Measurements from ENCODE around the gene GPR137B.

GPR137B gene

DNA sequence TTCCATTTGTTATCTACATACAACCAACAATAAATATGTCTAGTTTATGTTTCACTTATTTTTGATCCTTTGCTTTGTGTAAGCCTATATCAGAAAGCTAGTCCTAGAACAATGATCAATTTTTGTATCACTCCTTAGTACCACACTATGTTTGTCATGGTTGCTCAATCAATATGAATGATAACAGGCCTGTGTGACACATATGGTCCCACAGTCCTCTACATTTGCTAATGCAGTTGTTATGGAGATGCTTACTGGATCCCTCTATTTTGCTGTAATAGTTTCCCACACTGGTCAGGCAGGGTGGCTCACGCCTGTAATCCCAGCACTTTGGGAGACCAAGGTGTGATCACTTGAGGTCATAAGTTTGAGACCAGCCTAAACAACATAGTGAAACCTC, 80.3 kb downstream of the GPR137B start:
- no peak overlapping the region for H3K4me3 ChIP-seq (ENCODE audit: low read depth, low read length)
- ChIA-PET POLR2A (no interaction called here), CTCF (no interaction called here)
- no peak overlapping the region for H3K27ac ChIP-seq (ENCODE audit: extremely low read depth, low read depth, low read length)
- H3K4me1 ChIP-seq (ENCODE audit: control insufficient read depth, insufficient read depth, low read length), result no peaks in the 10 kb centered on the region
- H3K9me3 ChIP-seq (ENCODE audit: control insufficient read depth, insufficient read depth, low read depth, low read length), result no peaks in the 10 kb centered on the region
- TF ChIP-seq SETDB1 (IDR thresholded peaks at IDR 0.05; ENCODE audit: insufficient read length, low read length), result no peak
- no peak for TF ChIP-seq ZNF510 (tag by site-specific recombination; IDR thresholded peaks at IDR 0.05; ENCODE audit: insufficient replicate concordance)
- no peak for TF ChIP-seq ZNF521 (tag by site-specific recombination; IDR thresholded peaks at IDR 0.05)
- peaks cover 17 to 20% of the 10 kb centered on the region in 2 experiments for H3K36me3 ChIP-seq (ENCODE audit: control insufficient read depth in 2 of 2, insufficient read depth in 1 of 2, low read length in 2 of 2)

DNA sequence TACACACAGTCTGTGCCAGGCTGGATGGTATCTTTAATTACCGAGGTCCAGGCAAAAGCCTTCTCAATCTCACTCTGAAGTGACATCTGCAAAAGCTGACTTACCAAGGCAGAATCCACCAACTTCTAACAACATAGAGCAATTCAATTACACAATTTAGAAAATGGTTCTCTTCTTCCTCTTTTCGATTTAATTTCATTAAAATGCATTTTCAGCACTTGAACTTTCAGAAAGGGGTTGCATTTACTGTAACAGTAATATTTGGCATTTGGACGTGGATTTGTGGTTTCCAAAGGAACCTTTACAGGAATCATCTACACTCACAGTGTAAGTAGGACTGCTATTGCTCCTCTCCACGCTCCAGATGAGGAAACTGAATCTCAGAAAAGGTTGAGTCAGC, 86.1 kb downstream of the GPR137B start:
- H3K9me3 ChIP-seq (ENCODE audit: control insufficient read depth, insufficient read depth, low read depth, low read length), result no peaks in the 10 kb centered on the region
- no peak overlapping the region for H3K4me3 ChIP-seq (ENCODE audit: low read depth, low read length)
- H3K27ac ChIP-seq (ENCODE audit: extremely low read depth, low read depth, low read length), result no peak overlapping the region
- peaks cover 17 to 20% of the 10 kb centered on the region in 2 experiments for H3K36me3 ChIP-seq (ENCODE audit: control insufficient read depth in 2 of 2, insufficient read depth in 1 of 2, low read length in 2 of 2)
- ChIA-PET POLR2A (no interaction called here), CTCF (no interaction called here)
- TF ChIP-seq ZFP37 (tag by site-specific recombination; IDR thresholded peaks at IDR 0.05) (no peak), ZNF112 (tag by site-specific recombination; IDR thresholded peaks at IDR 0.05) (no peak), ZNF202 (tag by site-specific recombination; IDR thresholded peaks at IDR 0.05; ENCODE audit: borderline replicate concordance) (no peak), ZNF433 (tag by site-specific recombination; IDR thresholded peaks at IDR 0.05; ENCODE audit: low read depth) (no peak), ZNF24 (tag by site-specific recombination; IDR thresholded peaks at IDR 0.05) (no peak), ZNF391 (tag by site-specific recombination; IDR thresholded peaks at IDR 0.05; ENCODE audit: borderline replicate concordance, low read depth) (no peak), ZNF548 (tag by site-specific recombination; IDR thresholded peaks at IDR 0.05) (no peak), ZNF747 (tag by site-specific recombination; IDR thresholded peaks at IDR 0.05) (no peak), ZNF184 (tag by site-specific recombination; IDR thresholded peaks at IDR 0.05) (no peak), SCRT2 (tag by site-specific recombination; IDR thresholded peaks at IDR 0.05) (no peak), ZNF560 (tag by site-specific recombination; IDR thresholded peaks at IDR 0.05; ENCODE audit: borderline replicate concordance) (no peak), KLF9 (tag by site-specific recombination; IDR thresholded peaks at IDR 0.05; ENCODE audit: low read depth) (no peak), SP2 (tag by site-specific recombination; IDR thresholded peaks at IDR 0.05) (no peak), ZNF791 (tag by site-specific recombination; IDR thresholded peaks at IDR 0.05) (no peak), GLIS1 (tag by site-specific recombination; IDR thresholded peaks at IDR 0.05) (no peak)
- TF ChIP-seq, protein P1, sequence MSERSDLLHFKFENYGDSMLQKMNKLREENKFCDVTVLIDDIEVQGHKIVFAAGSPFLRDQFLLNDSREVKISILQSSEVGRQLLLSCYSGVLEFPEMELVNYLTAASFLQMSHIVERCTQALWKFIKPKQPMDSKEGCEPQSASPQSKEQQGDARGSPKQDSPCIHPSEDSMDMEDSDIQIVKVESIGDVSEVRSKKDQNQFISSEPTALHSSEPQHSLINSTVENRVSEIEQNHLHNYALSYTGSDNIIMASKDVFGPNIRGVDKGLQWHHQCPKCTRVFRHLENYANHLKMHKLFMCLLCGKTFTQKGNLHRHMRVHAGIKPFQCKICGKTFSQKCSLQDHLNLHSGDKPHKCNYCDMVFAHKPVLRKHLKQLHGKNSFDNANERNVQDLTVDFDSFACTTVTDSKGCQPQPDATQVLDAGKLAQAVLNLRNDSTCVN (tag by site-specific recombination; optimal IDR thresholded peaks at IDR 0.05), result no peak
- TF ChIP-seq, protein P2, sequence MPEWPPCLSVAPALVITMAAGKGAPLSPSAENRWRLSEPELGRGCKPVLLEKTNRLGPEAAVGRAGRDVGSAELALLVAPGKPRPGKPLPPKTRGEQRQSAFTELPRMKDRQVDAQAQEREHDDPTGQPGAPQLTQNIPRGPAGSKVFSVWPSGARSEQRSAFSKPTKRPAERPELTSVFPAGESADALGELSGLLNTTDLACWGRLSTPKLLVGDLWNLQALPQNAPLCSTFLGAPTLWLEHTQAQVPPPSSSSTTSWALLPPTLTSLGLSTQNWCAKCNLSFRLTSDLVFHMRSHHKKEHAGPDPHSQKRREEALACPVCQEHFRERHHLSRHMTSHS (tag by site-specific recombination; IDR thresholded peaks at IDR 0.05), result no peak
- TF ChIP-seq, protein P3, sequence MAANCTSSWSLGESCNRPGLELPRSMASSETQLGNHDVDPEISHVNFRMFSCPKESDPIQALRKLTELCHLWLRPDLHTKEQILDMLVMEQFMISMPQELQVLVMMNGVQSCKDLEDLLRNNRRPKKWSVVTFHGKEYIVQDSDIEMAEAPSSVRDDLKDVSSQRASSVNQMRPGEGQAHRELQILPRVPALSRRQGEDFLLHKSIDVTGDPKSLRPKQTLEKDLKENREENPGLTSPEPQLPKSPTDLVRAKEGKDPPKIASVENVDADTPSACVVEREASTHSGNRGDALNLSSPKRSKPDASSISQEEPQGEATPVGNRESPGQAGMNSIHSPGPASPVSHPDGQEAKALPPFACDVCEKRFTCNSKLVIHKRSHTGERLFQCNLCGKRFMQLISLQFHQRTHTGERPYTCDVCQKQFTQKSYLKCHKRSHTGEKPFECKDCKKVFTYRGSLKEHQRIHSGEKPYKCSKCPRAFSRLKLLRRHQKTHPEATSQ (tag by site-specific recombination; IDR thresholded peaks at IDR 0.05), result no peak
- TF ChIP-seq, protein P4, sequence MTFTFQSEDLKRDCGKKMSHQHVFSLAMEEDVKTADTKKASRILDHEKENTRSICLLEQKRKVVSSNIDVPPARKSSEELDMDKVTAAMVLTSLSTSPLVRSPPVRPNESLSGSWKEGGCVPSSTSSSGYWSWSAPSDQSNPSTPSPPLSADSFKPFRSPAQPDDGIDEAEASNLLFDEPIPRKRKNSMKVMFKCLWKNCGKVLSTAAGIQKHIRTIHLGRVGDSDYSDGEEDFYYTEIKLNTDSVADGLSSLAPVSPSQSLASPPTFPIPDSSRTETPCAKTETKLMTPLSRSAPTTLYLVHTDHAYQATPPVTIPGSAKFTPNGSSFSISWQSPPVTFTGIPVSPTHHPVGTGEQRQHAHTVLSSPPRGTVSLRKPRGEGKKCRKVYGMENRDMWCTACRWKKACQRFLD (tag by site-specific recombination; IDR thresholded peaks at IDR 0.05), result no peak
- TF ChIP-seq, protein P5, sequence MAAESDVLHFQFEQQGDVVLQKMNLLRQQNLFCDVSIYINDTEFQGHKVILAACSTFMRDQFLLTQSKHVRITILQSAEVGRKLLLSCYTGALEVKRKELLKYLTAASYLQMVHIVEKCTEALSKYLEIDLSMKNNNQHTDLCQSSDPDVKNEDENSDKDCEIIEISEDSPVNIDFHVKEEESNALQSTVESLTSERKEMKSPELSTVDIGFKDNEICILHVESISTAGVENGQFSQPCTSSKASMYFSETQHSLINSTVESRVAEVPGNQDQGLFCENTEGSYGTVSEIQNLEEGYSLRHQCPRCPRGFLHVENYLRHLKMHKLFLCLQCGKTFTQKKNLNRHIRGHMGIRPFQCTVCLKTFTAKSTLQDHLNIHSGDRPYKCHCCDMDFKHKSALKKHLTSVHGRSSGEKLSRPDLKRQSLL (tag by site-specific recombination; IDR thresholded peaks at IDR 0.05), result no peak
- H3K4me1 ChIP-seq (ENCODE audit: control insufficient read depth, insufficient read depth, low read length), result no peaks in the 10 kb centered on the region
